ENCODE measurements around the gene TMEM120B. TPM values are rescaled to one million over a fixed set of nuclear protein-coding genes. Genes with fewer than 3 reads are reported as not detected.
"Not testable (repeated sequence)": the region's sequence is repeated elsewhere in the genome, so short reads cannot be mapped to it uniquely, and the experiment has no call there.

Gene TMEM120B
- total RNA-seq, 1 donor from 2014 or later: 3.9 TPM

- TF ChIP-seq POLR2AphosphoS5 (IDR thresholded peaks at IDR 0.05; ENCODE audit: insufficient read depth in 1 of 2, low read depth in 1 of 2): no peak
- no peak for TF ChIP-seq POLR2A (IDR thresholded peaks at IDR 0.05)
- no peak for TF ChIP-seq CTCF (IDR thresholded peaks at IDR 0.05)
- H3K27ac ChIP-seq: no peak overlapping the region
- no peak for DNase-seq (ENCODE audit: extremely low spot score in 2 of 2)
- H3K4me1 ChIP-seq: peaks cover 13% of the 10 kb centered on the region
- H3K27me3 ChIP-seq: no peaks in the 10 kb centered on the region
- H3K4me3 ChIP-seq: no peak overlapping the region
- H3K9me3 ChIP-seq: no peaks in the 10 kb centered on the region
- intact Hi-C loops (cut with DNase I): no loop called here
- H3K36me3 ChIP-seq: peaks cover 0 to 7% of the 10 kb centered on the region in 2 donors
These were observed 43.0 kb downstream of the TMEM120B start for GRCh38 chr12:121755591-121755990.

GRCh38 chr12:121758536-121758935, 46.0 kb downstream of the TMEM120B start:
- intact Hi-C loops (cut with DNase I); DNase-seq (ENCODE audit: extremely low spot score in 2 of 2); H3K4me3 ChIP-seq; H3K9me3 ChIP-seq; H3K36me3 ChIP-seq; H3K27ac ChIP-seq; H3K27me3 ChIP-seq: not testable (repeated sequence)
- peaks cover 27% of the 10 kb centered on the region for H3K4me1 ChIP-seq

- Histone ChIP-seq H3K27me3 (no peaks in the 10 kb centered on the region), H3K4me1 (peaks cover 39% of the 10 kb centered on the region), H3K36me3 (no peaks in the 10 kb centered on the region), H3K4me3 (no peak overlapping the region), H3K27ac (peak overlapping the region; percentile 76), H3K9me3 (no peaks in the 10 kb centered on the region)
- no peak for DNase-seq (ENCODE audit: extremely low spot score in 2 of 2)
- TF ChIP-seq POLR2A (IDR thresholded peaks at IDR 0.05): no peak
- no peak for TF ChIP-seq POLR2AphosphoS5 (IDR thresholded peaks at IDR 0.05; ENCODE audit: insufficient read depth in 1 of 2, low read depth in 1 of 2)
- no peak for TF ChIP-seq CTCF (IDR thresholded peaks at IDR 0.05)
- intact Hi-C loops (cut with DNase I): no loop called here
These were observed 49.7 kb downstream of the TMEM120B start for GRCh38 chr12:121762269-121762668.

- no peak for TF ChIP-seq CTCF (IDR thresholded peaks at IDR 0.05)
- TF ChIP-seq POLR2A (IDR thresholded peaks at IDR 0.05): no peak
- TF ChIP-seq POLR2AphosphoS5 (IDR thresholded peaks at IDR 0.05; ENCODE audit: insufficient read depth in 1 of 2, low read depth in 1 of 2): no peak
- Histone ChIP-seq H3K36me3 (no peaks in the 10 kb centered on the region), H3K4me3 (no peak overlapping the region), H3K9me3 (no peaks in the 10 kb centered on the region), H3K4me1 (peaks cover 55% of the 10 kb centered on the region), H3K27me3 (no peaks in the 10 kb centered on the region), H3K27ac (peak overlapping the region; percentile 84)
- DNase-seq (ENCODE audit: extremely low spot score in 2 of 2): no peak
- intact Hi-C loops (cut with DNase I): no loop called here
These were observed 52.3 kb downstream of the TMEM120B start for GRCh38 chr12:121764808-121765207.

- Histone ChIP-seq H3K9me3 (no peaks in the 10 kb centered on the region), H3K27ac (peak overlapping the region; percentile 84), H3K4me1 (peaks cover 55% of the 10 kb centered on the region), H3K4me3 (no peak overlapping the region), H3K27me3 (no peaks in the 10 kb centered on the region), H3K36me3 (no peaks in the 10 kb centered on the region)
- no peak for DNase-seq (ENCODE audit: extremely low spot score in 2 of 2)
- TF ChIP-seq CTCF (IDR thresholded peaks at IDR 0.05): no peak
- peak; percentile 47 to 50 for TF ChIP-seq POLR2AphosphoS5 (IDR thresholded peaks at IDR 0.05; ENCODE audit: insufficient read depth in 1 of 2, low read depth in 1 of 2)
- no peak for TF ChIP-seq POLR2A (IDR thresholded peaks at IDR 0.05)
- intact Hi-C loops (cut with DNase I): no loop called here
These were observed 53.0 kb downstream of the TMEM120B start for GRCh38 chr12:121765573-121765972.
